Hepatocyte (in vitro differentiated cells): ENCODE measurements around the gene SRGAP2C. TPM values are rescaled to one million over a fixed set of nuclear protein-coding genes. Genes with fewer than 3 reads are reported as not detected.
"Not testable (repeated sequence)": the region's sequence is repeated elsewhere in the genome, so short reads cannot be mapped to it uniquely, and the experiment has no call there.

Source experiments
- DNase-seq: peaks from one replicate; pipeline ENCODE4 v3.0.0-alpha.2; 2016; ENCODE audit warnings: low spot score
- H2AFZ ChIP-seq: fragments of 200-600 bp; sonication (generic); 2 replicates; pipeline ENCODE4 v1.6.0; 2016; ENCODE audit warnings: antibody characterized with exemption, mild to moderate bottlenecking
- H3K27ac ChIP-seq: fragments of 200-600 bp; sonication (generic); 2 replicates; pipeline ENCODE4 v1.5.1; 2016; ENCODE audit warnings: mild to moderate bottlenecking
- H3K27me3 ChIP-seq: fragments of 200-600 bp; sonication (generic); 2 replicates; pipeline ENCODE4 v1.6.1; 2016
- H3K36me3 ChIP-seq: fragments of 200-600 bp; sonication (generic); replicated peaks from 2 replicates; pipeline ENCODE4 v1.5.1; 2016; ENCODE audit warnings: low read depth; ENCODE audit not compliant: insufficient read depth
- H3K4me1 ChIP-seq: fragments of 200-600 bp; sonication (generic); 2 replicates; pipeline ENCODE4 v1.5.1; 2016; ENCODE audit warnings: mild to moderate bottlenecking, moderate library complexity; ENCODE audit not compliant: insufficient read depth
- H3K4me2 ChIP-seq: fragments of 200-600 bp; sonication (generic); 2 replicates; pipeline ENCODE4 v1.6.0; 2016
- H3K4me3 ChIP-seq: fragments of 200-600 bp; sonication (generic); 2 replicates; pipeline ENCODE4 v1.5.1; 2016; ENCODE audit warnings: mild to moderate bottlenecking
- H3K79me2 ChIP-seq: fragments of 200-600 bp; sonication (generic); 2 replicates; pipeline ENCODE4 v1.6.0; 2017; ENCODE audit warnings: mild to moderate bottlenecking
- H3K9me2 ChIP-seq: fragments of 200-600 bp; sonication (generic); replicated peaks from 2 replicates; pipeline ENCODE4 v1.6.0; 2017; ENCODE audit warnings: mild to moderate bottlenecking; ENCODE audit not compliant: insufficient read depth
- H3K9me3 ChIP-seq: fragments of 200-600 bp; sonication (generic); 2 replicates; pipeline ENCODE4 v1.5.1; 2016; ENCODE audit warnings: low read depth, mild to moderate bottlenecking
- H4K20me1 ChIP-seq: fragments of 200-600 bp; sonication (generic); 2 replicates; pipeline ENCODE4 v1.6.0; 2016; ENCODE audit warnings: mild to moderate bottlenecking; ENCODE audit not compliant: insufficient read depth, poor library complexity, severe bottlenecking
- WGBS: methylation state at CpG from one replicate; pipeline ENCODE4 v1.1.6; 2016; ENCODE audit warnings: low lambda C conversion rate; ENCODE audit errors: missing lambda C conversion rate; 5-methylcytosine and 5-hydroxymethylcytosine counted together
- polyA plus RNA-seq: library from polyadenylated mRNA; unstranded; fragments of >200 nt; fragmentation: Nextera tagmentation; extraction: Ambion mirVana; gene quantifications from 2 replicates; pipeline ENCODE4 v1.2.1, GENCODE V29; 2016
- total RNA-seq: library from RNA; depleted of rRNA; stranded (reverse); fragments of >200 nt; gene quantifications from 2 replicates; pipeline ENCODE4 v1.2.3, GENCODE V29; 2014

Gene SRGAP2C
- total RNA-seq (10.6 and 11.0 TPM in 2 replicates), polyA plus RNA-seq (7.2 TPM in 2 replicates)

- peak within 1 kb of the TSS; percentile 16 for H3K4me3 ChIP-seq
- not testable (repeated sequence) for H3K9me3 ChIP-seq, H3K27me3 ChIP-seq, H3K4me1 ChIP-seq, H3K36me3 ChIP-seq, H2AFZ ChIP-seq, H3K27ac ChIP-seq, H3K79me2 ChIP-seq, H3K9me2 ChIP-seq, H4K20me1 ChIP-seq
- H3K4me2 ChIP-seq, result peak within 1 kb of the TSS; percentile 73
- DNase-seq, result peak; percentile 97
- WGBS, result under 1% methylated on average over 34 of the region's 54 CpGs
These were observed at the start of gene SRGAP2C, which contains the start of gene FAM72B for GRCh38 chr1:121184290-121185127. SRGAP2C (plus strand) TSS chr1:121184975; CDS start chr1:121187447, 2,472 bp downstream. FAM72B (minus strand) TSS chr1:121184340; CDS start chr1:121183489, 851 bp downstream.

- not testable (repeated sequence) for H2AFZ ChIP-seq, H3K4me1 ChIP-seq, H4K20me1 ChIP-seq, H3K9me3 ChIP-seq, H3K36me3 ChIP-seq, H3K27ac ChIP-seq, H3K4me2 ChIP-seq, H3K9me2 ChIP-seq, H3K4me3 ChIP-seq, H3K27me3 ChIP-seq, H3K79me2 ChIP-seq, DNase-seq
- no CpG with 5 or more reads among the region's 6 CpGs for WGBS
These were observed 44.4 kb upstream of the SRGAP2C start for GRCh38 chr1:121140393-121140792.

GRCh38 chr1:121148489-121149190, 36.1 kb upstream of the SRGAP2C start:
- not testable (repeated sequence) for H3K27me3 ChIP-seq, H4K20me1 ChIP-seq, H3K36me3 ChIP-seq, H3K27ac ChIP-seq, H3K4me2 ChIP-seq, H3K9me2 ChIP-seq, DNase-seq, H3K4me1 ChIP-seq, H3K9me3 ChIP-seq, H3K4me3 ChIP-seq, H3K79me2 ChIP-seq, H2AFZ ChIP-seq
- 0% methylated on average over 1 of the region's 9 CpGs for WGBS

GRCh38 chr1:121151294-121151693, 33.5 kb upstream of the SRGAP2C start:
- H3K4me3 ChIP-seq, H3K27ac ChIP-seq, H3K9me3 ChIP-seq, H3K36me3 ChIP-seq, H4K20me1 ChIP-seq, H3K4me2 ChIP-seq, H3K9me2 ChIP-seq, H3K27me3 ChIP-seq, H2AFZ ChIP-seq, H3K4me1 ChIP-seq, H3K79me2 ChIP-seq, DNase-seq: not testable (repeated sequence)
- WGBS, result 91% methylated on average over 1 of the region's 1 CpG

GRCh38 chr1:121152788-121153187, 32.0 kb upstream of the SRGAP2C start:
- not testable (repeated sequence) for H3K36me3 ChIP-seq, H3K9me3 ChIP-seq

GRCh38 chr1:121154811-121155210, 30.0 kb upstream of the SRGAP2C start:
- H2AFZ ChIP-seq, H3K27me3 ChIP-seq, DNase-seq, H3K9me3 ChIP-seq, H3K9me2 ChIP-seq, H3K27ac ChIP-seq, H3K4me1 ChIP-seq, H3K4me2 ChIP-seq, H4K20me1 ChIP-seq, H3K4me3 ChIP-seq, H3K79me2 ChIP-seq, H3K36me3 ChIP-seq: not testable (repeated sequence)
- WGBS, result 98% methylated on average over 2 of the region's 2 CpGs

More at GRCh38 chr1:121152788-121153187, 32.0 kb upstream of the SRGAP2C start:
- not testable (repeated sequence) for H3K27ac ChIP-seq, H3K4me2 ChIP-seq, H3K4me1 ChIP-seq, DNase-seq, H3K27me3 ChIP-seq, H2AFZ ChIP-seq, H4K20me1 ChIP-seq, H3K9me2 ChIP-seq, H3K79me2 ChIP-seq, H3K4me3 ChIP-seq
